DMS53 treated with DMSO at 0.1 percent for 48 hours (cell line): ENCODE measurements around the gene FUOM.

ENCODE experiments used
- DNase-seq: peaks from one replicate; lab custom pipeline; 2025; ENCODE audit not compliant: unreplicated experiment; lab: John Stamatoyannopoulos, UW

Gene FUOM, protein sequence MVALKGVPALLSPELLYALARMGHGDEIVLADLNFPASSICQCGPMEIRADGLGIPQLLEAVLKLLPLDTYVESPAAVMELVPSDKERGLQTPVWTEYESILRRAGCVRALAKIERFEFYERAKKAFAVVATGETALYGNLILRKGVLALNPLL

DNA sequence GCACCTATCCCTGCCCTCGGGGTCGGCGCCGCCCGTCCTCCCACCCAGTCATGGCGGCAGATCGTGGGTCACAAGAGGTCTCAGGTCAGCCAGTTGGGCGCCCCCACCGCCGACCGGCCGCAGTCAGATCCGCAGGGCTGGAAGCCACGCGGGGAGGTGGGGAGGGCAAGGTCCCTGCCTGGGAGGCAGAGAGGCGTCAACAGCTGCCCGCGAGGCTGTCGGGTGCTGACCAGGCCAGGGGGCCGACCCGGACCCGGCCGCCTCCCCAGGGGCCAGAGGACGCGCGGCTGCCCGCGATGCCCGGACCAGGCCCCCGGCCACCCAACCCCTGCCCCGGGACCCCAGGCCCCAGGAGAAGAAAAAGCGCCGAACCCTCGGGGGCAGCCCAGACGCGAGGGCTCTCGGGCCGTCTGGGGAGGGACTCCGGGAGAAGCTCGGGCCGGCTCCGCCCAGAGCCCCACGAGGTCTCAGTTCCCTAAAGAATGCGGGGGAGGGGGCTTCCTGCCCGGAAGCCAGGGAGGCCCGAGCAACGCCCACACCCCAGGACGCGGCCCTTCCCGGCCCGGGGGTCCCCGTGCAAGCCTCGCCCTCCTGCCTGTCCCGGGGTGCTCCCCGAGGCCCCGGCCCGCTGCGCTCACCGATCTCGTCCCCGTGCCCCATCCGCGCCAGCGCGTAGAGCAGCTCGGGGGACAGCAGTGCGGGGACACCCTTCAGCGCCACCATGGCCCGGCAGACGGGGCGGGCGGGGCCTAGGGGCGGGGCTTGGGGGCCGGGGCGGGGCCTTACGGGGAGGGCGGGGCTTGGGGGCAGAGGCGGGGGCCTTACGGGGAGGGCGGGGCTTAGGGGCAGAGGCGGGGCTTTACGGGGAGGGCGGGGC is at the start of gene FUOM:
TSS of gene FUOM (minus strand) at position 735 of the 877 bp plus-strand sequence. CDS start at position 723, 12 bp downstream.
- DNase-seq, result peak; percentile 13

DNA sequence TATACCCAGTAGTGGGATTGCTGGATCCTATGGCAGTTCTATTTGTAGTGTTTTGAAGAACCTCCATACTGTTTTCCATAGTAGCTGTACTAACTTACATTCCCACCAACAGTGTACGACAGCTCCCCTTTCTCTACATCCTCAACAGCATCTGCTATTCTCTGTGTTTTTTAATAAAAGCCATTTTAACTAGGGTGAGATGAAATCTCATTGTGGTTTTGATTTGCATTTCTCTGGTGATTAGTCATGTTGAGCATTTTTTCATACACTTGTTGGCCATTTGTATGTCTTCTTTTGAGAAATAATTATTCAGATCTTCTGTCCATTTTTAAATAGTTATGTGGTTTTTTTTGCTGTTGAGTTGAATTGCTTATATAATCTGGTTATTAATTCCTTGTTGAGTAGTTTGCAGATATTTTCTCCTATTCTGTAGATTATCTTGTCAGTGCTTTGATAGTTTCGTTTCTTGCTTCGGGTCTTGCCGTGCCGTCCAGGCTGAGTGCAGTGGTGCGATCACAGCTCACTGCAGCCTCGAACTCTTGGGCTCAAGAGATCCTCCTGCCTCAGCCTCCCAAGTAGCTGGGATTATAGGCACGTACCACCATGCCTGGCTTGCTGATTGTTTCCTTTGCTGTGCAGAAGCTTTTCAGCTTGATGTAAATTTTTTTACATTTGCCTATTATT is 48.2 kb upstream of the FUOM start:
- DNase-seq, result no peak

DNA sequence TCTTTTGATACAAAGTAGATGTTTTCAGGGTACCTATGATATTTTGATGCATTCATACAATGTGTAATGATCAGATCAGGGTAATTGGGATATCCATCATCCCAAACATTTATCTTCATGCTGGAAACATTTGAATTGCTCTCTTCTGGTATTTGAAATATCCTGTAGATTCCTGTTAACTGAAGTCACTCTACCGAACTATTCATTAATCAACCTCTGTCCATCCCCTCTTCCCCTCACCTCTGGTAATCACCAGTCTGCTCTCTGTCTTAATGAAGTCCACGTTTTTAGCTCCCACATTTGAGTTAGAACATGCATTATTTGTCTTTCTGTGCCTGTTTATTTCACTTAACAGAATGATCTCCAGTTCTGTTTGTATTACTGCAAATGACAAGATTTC is 47.5 kb upstream of the FUOM start:
- no peak for DNase-seq

DNA sequence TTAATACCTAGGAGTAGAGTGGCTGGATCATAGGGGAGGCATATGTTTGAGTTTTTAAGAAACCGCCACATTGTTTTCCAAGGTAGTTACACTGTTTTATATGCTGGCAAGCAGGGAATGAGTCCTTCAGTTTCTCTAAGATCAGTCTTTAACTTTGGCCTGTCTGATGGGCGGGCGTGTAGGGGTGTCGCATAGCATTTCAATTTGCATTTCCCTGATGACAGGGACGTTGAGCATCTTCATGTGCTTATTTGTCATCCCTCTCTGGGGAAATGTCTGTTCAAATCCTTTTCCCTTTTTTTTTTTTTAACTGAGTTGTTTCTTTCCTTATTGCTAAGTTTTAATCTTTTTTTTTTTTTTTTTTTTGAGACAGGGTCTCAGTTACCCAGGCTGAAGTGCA is 46.0 kb upstream of the FUOM start:
- DNase-seq, result no peak

DNA sequence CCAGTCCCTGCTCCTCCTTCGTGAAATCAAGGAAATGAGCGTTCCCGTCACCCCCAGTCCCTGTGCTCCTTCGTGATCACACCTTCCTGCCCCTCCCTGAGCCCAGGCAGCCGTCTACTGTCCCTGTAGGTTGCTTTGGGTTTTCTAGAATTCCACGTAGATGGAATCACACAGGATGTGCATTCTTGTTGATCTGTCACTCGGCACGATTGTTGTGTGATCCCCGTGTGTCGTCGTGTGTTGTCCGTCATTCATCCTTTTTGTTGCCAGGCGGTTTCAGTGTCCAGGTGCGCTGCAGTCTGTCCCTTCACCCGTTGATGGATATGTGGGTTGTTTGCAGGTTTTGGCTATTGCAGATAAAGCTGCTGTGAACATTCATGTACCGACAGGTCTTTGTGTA is 45.5 kb upstream of the FUOM start:
- DNase-seq, result no peak

DNA sequence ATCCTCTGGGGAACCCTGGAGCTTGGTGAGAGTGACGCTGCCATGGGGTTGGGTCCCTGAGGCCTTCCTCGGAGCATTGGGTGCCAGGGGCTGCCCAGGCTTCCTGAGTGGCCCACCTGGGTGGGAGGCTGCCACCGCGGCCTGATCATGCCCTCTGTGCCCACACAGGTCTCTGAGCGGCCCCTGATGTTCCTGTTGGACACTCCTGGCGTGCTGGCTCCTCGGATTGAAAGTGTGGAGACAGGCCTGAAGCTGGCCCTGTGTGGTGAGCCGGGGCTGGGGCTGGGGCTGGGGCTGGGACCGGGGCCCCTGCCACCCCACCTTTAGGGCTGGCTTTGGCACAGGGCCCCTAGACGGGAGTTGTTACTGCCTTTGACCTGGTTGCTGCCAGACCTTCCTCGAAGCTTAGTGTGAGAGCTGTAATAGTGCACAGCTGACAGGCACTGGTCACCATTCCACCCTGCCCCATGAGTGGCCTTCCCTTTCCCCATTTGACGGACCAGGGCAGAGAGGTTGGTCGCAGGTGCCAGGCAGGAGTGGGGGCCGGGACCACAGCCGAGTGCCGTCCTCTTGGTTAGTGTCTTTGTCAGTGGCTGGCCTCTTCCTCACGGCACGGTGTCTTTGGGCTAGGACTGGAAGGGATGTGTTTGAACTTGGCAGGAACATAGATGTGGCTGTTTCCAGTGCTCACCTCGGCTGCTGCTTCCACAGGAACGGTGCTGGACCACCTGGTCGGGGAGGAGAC is 44.3 kb upstream of the FUOM start:
- no peak for DNase-seq

DNA sequence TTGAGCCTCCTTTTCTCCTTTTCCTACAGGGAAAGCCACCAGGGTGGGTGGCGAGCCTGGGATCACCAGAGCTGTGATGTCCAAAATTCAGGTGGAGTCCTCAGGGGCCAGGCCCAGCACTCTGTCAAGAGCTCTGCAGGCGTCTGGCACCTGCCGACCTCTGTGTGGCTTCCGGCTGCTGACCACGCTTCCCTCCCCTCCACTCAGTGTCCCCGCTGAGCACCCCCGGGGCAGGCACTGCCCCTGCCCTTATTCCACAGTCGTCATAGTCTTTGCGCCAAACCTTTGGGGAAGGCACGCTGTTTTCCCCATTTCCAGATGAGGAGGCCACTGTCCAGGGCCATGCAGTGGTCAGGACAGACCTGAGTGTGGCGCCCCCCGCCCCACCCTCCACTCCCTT is 43.7 kb upstream of the FUOM start:
- no peak for DNase-seq

DNA sequence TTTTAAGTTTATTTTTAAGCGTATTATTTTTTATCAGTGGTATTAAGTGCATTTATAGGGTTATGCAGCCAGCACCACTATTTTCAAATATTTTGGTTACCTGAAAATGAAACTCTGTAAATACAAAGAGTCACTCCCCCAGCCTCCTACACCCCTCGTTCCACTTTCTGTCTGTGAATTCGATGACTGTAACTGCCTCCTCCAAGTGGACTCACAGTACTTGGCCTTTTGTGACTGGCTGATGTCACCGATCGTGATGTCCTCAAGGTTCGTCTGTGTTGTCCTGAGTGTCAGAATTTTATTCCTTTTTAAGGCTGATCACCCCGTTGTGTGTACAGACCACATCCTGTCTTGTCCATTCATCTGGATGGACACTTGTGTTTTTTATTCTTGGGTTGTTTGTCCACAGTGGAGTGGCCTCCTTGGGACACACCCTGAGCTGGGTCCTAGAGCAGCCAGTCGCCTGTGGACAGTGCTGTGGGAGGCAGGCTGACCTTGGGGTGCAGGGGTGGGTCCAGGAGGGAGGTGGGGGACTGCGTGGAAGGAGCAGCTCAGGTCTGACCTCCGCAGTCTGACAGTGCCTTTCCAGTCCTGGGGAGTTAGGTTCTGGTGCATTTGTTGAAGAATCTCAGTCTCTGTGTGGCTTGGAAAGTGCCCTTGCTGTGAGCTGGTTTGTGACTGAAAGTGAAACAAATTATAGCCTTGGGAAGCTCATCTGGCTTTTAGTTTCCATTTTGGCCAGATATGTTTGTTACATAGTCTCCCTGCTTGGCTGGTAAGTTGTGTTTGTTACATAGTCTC is 43.0 kb upstream of the FUOM start:
- no peak for DNase-seq

DNA sequence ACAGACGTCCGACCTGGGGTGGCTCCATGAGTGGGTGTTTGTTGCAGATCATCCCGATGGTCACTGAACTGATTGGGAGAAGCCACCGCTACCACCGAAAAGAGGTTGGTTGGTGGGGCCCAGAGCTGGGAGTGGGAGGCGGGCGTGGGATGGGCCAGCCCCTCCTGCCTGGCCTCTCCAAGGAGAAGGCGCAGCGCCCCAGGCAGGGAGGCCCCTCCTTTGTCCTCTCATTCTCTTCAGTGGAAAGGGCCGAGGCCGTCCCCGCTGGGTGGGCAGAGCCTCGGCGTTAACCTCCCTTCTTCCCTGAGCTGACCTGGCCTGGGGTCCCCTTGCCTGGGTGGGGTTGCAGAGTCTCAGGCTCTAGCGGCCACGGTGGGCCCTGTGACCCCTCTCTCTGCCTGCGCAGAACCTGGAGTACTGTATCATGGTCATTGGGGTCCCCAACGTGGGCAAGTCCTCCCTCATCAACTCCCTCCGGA is 41.3 kb upstream of the FUOM start:
- DNase-seq, result no peak

DNA sequence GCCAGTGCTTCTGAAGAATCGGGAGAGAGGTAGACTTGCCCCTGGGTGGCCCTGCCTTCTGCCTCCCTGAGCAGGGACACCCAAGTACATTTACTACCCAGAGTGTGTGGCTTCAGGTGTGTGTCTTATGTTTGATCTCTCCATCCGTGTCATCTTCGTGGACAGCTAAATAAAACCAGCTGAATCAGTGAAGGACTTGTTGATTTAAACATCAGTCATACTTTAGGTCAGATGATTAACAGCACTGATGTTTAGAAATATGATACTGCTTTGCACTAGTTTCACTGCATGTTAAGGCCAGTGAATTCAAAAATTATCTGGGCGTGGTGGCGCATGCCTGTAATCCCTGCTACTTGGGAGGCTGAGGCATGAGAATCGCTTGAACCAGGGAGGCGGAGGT is 40.1 kb upstream of the FUOM start:
- DNase-seq, result no peak

DNA sequence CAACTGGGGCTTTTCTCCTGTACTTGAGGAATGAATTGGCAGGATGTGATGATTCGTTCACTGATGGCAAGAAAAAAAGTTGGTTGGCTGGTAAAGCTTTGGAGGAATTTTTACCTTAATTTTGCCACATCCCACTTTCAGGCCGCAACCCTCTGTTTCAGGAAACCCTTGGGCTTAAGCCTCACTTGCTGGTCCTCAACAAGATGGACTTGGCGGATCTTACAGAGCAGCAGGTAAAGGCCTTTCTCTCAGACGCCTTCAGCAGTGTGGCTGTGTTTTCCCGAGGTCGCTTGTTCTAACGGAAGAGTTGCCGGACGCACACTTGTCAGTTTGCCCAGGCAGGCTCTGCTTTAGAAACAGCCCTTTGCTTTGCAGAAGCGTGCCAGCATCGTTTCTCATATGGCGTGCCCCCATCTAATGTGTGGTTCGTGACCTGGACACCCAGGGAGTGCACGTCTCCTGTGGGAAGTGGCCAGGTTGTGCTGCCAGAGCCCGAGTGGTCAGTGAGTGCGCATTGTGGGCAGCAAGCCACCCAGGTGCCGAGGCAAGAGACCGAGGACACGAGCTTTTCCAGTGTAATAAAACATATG is 38.3 kb upstream of the FUOM start:
- no peak for DNase-seq

DNA sequence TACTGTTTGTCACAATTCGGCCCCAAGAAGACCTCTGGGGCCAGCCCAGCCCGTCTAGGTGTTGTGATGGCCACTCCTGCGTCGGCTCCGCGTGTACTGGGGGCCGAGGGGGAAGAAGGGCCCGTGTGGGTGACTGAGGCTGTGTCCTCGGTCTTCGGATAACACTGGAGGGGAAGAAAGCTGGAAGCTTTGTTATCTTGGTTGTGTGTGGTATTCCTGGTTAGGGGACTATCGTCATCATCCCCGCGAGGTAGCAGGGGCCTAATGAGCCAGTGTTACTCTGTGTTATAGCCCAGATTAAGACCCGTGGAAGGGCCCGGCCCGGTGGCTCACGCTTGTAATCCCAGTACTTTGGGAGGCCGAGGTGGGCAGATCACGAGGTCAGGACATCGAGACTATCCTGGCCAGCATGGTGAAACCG is 37.0 kb upstream of the FUOM start:
- no peak for DNase-seq

DNA sequence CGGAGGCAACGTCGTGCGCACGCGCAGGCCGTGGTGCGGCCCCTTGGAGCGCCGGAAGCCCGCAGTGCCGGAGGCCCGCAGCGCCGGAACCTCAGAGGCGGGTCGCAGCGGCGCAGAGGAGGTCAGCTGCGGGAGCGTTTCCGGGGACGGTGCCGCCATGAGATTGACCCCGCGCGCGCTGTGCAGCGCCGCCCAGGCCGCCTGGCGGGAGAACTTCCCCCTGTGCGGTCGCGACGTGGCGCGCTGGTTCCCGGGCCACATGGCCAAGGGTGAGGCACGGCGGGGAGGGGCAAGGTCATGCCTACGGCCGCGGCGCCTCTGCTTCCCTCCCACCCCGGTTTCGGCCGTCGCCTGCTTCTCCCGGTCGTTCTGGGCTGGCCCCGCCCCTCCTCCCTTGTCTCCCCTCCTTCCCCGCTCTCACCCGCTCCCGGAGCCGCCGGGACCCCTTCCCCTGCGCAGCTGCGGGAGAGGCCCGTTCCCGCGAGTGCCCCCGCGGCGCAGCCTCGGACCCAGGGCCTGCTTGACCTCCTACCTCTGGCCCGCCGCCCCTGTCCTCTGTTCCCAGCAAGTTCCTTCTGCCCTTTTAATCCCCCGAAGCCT is 36.3 kb upstream of the FUOM start, which contains the start of gene MTG1:
TSS of gene MTG1 (plus strand) at position 94 of the 600 bp plus-strand sequence. CDS start at position 158, 64 bp downstream.
- DNase-seq, result peak; percentile 89

DNA sequence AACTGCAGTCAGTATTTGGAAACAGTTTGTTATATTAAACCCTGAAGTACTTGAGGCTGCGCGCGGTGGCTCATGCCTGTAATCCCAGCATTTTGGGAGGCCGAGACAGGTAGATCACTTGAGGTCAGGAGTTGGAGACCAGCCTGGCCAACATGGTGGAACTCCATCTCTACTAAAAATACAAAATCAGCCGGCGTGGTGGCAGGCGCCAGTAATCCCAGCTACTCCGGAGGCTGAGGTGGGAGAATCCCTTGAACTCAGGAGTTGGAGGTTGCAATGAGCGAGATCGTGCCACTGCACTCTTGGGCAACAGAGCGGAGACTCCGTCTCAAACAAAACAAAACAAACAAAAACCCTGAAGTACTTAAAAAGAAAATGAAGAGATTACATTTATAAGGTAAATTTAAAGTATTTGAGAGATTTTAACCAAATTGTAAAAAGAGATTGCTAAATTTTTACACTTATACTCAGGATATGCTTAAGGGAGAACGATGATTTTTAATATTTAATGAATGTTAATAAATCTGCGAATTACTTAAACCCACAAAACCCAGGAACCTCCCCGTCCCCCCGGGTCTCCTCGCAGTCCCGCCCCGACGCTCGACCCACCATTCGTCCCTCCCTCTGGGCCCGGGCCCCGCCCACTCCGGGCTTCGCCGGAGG is 35.7 kb upstream of the FUOM start:
- DNase-seq, result no peak

DNA sequence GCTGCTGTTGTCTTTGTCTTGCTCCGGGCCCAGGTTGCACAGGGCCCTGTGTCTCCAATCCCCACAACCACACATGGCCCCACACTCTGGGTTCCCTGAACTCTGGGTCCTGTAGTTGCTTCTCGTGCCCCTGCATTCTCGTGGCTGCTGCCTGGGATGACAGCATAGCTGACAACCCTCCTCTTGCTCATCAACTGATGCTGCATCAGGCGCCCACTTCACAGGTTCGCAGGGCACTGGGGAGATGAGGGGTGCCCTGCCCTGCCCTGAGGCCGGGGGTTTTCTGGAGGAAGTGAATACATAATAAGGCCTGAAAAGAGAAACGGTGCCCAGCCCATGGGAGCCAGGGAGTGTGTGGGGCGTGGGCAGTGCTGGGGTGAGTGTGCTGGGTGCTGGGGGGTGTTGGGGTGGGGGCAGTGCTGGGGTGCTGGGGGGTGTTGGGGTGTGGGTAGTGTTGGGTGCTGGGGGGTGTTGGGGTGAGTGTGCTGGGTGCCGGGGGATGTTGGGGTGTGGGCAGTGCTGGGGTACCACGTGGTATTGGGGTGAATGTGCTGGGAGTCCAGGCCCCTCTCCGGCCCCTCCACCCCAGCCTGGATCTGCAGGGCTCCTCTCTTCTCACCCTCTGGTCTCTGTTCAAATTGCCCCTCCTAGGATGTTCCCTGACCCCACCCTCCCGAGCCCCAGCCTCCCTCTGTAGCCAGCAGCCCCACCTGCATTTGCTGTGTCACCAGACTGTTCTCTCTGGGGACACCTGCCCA is 34.1 kb upstream of the FUOM start:
- DNase-seq, result no peak

DNA sequence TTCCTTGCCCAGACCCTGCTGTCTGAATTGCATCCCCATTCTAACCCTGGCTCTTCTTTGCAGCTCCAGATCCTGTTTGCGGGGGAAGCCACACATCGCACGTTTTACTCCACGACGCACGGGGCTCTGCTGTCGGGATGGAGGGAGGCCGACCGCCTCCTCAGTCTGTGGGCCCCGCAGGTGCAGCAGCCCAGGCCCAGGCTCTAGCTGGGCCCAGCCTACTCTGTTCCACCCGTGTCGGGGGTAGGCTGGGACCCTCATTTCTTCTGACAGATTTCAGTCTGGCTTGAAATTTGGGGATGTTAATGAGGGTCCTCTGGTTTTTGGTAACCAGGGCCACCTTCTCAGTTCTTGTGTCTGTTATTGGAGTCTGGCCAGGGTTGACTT is 33.4 kb upstream of the FUOM start:
- DNase-seq, result no peak

DNA sequence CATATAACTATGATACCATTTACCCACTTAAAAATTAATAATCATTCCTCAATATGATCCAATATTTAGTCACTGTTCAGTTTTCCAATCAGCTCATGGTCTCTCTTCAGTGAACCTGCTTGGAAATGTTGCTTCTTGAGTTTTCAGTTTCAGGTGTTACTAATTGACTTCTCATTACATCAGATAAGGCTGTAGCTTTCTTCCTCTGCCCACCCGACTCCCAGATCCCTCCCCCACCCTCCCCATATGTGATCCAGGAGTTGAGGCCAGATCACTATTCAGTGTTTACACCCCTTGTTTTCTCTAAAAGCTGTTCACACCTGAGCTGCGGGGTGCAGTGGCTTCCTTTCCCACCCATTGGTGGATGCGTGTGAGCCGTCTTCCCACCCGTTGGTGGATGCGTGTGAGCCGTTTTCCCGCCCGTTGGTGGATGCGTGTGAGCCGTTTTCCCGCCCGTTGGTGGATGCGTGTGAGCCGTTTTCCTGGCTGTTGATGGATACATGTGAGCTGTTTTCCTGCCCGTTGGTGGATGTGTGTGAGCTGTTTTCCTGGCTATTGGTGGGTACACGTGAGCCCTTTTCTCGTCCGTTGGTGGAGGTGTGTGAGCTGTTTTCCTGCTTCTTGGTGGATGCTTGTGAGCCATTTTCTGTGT is 32.9 kb upstream of the FUOM start:
- DNase-seq, result no peak
